Posterior vena cava (tissue), 2 donors: ENCODE data around the gene FBH1. TPM values are rescaled to one million over a fixed set of nuclear protein-coding genes. Genes with fewer than 3 reads are reported as not detected.
"Not testable (repeated sequence)": the region's sequence is repeated elsewhere in the genome, so short reads cannot be mapped to it uniquely, and the experiment has no call there.

Source experiments
- DNase-seq: peaks from one replicate; pipeline ENCODE4 v3.0.0-alpha.2; 2020; ENCODE audit warnings: low spot score
- intact Hi-C, 2 donors: fragments of 100-400 bp; cut with DNase I; formaldehyde crosslinking; loops; one replicate each; pipeline versions ENCODE4 v1.14.1 to v1.14.2; 2022 to 2023
- long read RNA-seq, 2 donors: library from polyadenylated mRNA; unstranded; transcript quantifications; one replicate each; pipeline ENCODE4 v2.0.0, GENCODE V29; 2020 to 2021
- total RNA-seq, 2 donors: library from RNA; stranded (reverse); fragmentation: NEBNext Ultra II Directional; extraction: Animal tissue kit (Norgen Biotek cat#: 25700); gene quantifications; one replicate each; pipeline ENCODE4 v1.2.1, GENCODE V29; 2021
- donor health status: DM: yes; HTN: yes; CAD: no.
- donor health status: DM: yes; HTN: yes; CAD: no.

FBH1 gene
- 10 to 100 TPM; 75.1 to 78.6 TPM for total RNA-seq
- long read RNA-seq, donor 1, transcript FBH1-201 (21 exons, 3,560 nt): major isoform, 7 of 37 reads
- long read RNA-seq, donor 1, partial matches to known transcripts: 19 of 37 reads
- long read RNA-seq, donor 1, other reads (novel, unspliced or antisense): 11 of 37 reads
- long read RNA-seq, donor 2, partial matches to known transcripts: 23 of 26 reads
- long read RNA-seq, donor 2, other reads (novel, unspliced or antisense): 1 of 26 reads

GRCh38 chr10:5889624-5890451 is at the start of gene FBH1, which contains the start of gene ANKRD16:
TSS of gene FBH1 (plus strand) at chr10:5890243. CDS start at chr10:5890346, 103 bp downstream.
TSS of gene ANKRD16 (minus strand) at chr10:5889893. CDS start at chr10:5889354, 539 bp downstream.
- peak; percentile 99 for DNase-seq
- intact Hi-C loops: no loop called here

DNA sequence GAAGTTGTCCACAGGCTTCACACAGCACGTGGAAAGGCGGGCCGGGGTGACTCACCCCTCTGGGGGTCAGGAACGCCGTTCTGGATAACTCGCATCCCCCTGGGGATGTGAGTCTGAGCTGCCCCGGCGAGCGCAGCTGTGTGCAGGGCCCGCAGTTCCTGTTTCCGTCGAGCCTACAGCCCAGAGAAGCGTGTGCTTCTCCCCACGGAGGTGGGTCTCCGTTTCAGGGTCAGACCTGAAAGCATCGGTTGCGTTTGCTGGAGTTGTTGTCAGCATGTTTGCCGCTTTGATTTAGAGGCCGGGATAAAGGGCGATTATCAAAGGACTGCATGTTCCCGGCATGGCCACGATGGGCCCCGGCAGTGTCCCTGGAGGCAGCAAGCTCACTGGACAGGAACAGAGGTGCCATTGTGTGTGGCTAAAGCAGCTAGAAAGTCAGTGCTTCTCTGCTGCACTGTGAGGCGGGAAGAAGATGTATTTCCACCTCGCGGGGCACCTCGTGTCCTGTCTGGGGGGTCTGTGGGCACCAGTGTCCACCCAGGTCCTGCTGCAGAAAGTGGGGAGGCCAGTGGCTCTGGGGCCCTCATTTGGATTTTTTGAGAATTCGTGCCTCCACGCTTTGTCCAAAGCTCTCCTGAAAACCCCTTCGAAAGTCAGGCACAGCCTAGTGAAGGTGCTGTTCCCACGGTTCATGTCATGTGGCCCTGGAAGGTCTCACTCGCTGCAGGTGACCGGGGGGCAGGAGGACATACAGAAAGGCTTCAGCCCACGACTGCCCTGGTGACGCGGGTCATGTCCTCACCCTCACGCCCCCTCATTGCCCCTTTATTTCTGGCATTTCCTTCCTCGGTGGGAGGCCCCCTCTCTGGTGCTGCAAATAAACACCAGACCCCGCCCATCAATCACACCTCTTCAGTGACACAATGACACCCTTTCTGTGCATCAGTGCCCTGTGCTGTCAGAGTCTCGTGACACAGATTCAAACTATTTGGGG is 49.4 kb upstream of the FBH1 start:
- no peak for DNase-seq

DNA sequence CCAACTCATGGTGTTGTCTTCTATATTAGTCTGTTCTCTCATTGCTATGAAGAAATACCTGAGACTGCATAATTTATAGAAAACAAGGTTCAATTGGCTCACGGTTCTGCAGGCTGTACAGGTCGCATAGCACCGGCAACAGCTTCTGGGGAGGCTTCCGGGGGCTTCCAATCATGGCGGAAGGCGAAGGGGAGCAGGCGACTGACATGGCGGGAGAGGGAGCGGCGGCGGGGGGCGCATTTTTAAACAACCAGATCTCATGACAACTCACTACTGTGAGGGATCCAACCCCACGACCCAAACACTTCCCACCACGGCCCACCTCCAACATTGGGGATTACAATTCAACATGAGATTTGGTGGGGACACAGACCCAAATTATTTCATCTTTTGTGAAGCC is 48.1 kb upstream of the FBH1 start:
- DNase-seq: no peak
- intact Hi-C loops: no loop called here

More for the DNA sequence above, 49.4 kb upstream of the FBH1 start:
- intact Hi-C loops: no loop called here

- no peak for DNase-seq
- intact Hi-C loops: no loop called here
Measured at GRCh38 chr10:5843686-5844344, 46.2 kb upstream of the FBH1 start.

- intact Hi-C loops: no loop called here
- no peak for DNase-seq
Measured at GRCh38 chr10:5844345-5845055, 45.5 kb upstream of the FBH1 start.

GRCh38 chr10:5846667-5847066 is 43.4 kb upstream of the FBH1 start:
- DNase-seq, intact Hi-C loops: not testable (repeated sequence)

DNA sequence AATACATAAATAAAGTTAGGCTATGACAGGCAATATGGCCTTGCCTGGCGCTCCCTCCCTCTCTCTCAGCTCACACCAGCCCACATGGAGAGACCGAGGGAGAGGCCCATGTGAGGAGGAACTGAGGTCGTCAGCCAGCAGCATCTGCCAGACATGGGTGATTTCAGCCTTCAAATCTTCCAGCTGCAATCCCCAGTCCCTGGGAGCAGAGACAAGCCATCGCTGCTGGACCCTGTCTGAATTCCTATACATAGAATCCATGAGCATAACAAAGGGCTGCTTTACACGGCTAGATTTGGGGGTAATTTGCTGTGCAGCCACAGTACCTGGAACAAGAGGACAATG is 35.9 kb upstream of the FBH1 start:
- DNase-seq: no peak
- intact Hi-C loops: no loop called here

- no peak for DNase-seq
- intact Hi-C loops: no loop called here
Measured at GRCh38 chr10:5855979-5856700, 33.9 kb upstream of the FBH1 start.

DNA sequence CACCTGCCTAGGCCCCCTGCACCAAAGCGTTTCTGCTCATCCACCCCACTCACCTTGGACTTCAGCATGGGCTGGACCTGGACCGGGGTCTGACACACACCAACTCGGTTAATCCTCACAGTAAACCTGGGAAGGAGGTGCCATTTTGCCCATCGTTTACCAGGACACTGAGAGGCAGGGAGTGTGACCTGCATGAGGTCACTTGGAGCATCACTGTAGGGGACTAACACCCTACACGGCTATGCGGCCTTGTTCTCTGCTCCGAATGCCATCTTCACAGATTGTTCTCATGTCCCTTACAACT is 33.4 kb upstream of the FBH1 start:
- intact Hi-C loops: no loop called here
- DNase-seq: no peak

GRCh38 chr10:5858811-5859210 is 31.2 kb upstream of the FBH1 start:
- DNase-seq: no peak
- intact Hi-C loops: no loop called here

- DNase-seq: no peak
- intact Hi-C loops: no loop called here
Measured at GRCh38 chr10:5860066-5860465, 30.0 kb upstream of the FBH1 start.

DNA sequence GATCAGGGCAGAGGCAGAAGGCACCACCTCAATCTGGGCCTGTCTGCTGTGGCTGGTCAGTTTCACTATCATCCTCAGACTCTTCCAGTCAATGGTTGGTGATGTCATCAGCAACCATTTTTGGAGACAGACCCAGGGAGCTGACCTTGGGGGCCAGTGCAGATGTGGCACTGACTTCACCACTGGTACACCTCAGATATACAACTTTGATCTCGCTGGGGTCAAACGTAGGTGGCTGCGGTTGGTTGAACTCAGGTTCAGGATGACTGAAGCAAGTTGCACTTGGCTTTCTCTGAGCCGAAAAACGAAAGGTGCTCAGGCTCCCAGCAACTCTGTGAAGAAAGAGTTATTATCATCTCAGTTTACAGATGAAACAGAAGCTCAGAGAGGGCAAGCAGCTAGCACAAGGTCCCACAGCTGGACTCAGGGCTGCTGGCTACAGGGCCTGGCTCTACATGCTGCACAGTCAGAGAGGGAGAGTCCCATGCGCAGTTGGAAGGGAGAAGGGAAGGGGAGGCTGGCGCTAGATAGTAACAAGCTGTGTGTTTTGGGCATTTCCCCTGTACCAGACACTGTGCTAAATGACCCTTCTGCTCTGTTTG is 27.6 kb upstream of the FBH1 start:
- intact Hi-C loops: no loop called here
- DNase-seq: no peak

GRCh38 chr10:5862981-5863685 is 26.9 kb upstream of the FBH1 start:
- intact Hi-C loops, DNase-seq: not testable (repeated sequence)

DNA sequence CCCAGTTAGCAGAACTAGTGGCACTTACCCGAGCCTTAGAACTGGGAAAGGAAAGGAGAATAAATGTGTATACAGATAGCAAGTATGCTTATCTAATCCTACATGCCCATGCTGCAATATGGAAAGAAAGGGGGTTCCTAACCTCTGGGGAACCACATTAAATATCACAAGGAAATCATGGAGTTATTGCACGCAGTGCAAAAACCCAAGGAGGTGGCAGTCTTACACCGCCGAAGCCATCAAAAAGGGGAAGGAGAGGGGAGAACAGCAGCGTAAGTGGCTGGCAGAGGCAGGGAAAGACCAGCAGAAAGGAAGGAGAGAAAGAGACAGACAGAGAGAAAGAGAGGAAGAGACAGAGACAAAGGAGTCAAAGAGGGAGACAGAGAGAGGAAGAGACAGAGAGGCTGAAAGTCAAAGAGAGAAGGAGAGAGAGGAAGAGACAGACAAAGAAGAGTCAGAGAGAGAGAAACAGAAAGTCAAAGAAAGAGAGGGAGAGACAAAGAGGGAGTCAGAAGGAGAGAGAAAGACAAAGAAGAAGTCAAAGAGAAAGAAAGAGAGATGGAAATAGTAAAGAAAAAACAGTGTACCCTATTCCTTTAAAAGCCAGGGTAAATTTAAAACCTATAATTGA is 23.5 kb upstream of the FBH1 start:
- DNase-seq, intact Hi-C loops: not testable (repeated sequence)

DNA sequence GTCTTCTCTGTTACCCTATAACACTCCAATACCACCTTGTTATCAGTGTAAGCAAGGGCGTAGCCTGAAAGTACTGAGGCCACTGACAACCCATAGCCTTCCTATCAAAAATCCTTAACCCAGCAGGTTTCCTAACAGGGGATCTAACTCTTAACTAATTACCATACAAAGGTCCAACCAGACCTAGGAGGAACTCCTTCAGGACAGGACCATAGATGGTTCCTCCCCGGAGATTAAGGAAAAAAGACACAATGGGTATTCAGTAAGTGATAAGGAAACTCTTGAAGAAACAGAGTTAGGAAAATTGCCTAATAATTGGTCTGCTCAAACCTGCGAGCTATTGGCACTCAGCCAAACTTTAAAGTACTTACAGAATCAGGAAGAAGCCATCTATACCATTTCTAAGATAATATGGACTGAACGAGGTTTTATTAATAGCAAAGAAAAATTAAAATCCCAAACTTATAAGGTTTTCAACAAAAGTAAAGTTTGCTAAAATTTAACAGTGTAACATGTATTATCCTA is 22.9 kb upstream of the FBH1 start:
- intact Hi-C loops, DNase-seq: not testable (repeated sequence)

DNA sequence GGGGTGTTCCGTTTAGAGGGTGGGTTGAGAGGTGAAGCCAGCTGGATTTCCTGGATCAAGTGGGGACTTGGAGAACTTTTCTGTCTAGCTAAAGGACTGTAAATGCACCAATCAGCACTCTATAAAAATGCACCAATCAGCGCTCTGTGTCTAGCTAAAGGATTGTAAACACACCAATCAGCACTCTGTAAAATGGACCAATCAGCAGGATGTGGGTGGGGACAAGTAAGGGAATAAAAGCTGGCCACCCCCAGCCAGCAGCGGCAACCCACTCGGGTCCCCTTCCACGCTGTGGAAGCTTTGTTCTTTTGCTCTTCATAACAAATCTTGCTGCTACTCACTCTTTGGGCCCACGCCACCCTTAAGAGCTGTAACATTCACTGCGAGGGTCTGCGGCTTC is 21.7 kb upstream of the FBH1 start:
- DNase-seq, intact Hi-C loops: not testable (repeated sequence)
